ENCODE results near the gene IL17RC. TPM values are rescaled to one million over a fixed set of nuclear protein-coding genes. Genes with fewer than 3 reads are reported as not detected.

IL17RC gene
- total and polyA plus RNA-seq, 5 donors from 2014 or later: 1.1 to 9.5 (median 5.6) TPM

DNA sequence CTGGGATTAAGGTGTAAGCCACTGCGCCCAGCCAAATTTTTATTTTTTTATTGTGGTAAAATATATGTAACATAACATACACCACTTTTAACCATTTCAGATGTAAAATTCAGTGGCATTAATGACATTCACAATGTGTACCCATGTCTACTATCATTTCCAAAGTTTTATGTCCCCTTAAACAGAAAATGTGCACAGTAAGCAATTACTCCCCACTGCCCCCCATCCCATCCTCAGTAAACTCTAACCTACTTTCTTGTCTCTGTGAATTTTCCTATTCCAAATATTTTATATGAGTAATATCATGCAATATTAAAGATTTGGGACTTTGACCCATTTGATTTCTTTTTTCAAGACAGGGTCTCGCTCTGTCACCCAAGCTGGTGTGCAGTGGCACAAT is 49.9 kb downstream of the IL17RC start:
- Histone ChIP-seq H3K9me3 (ENCODE audit: control insufficient read depth in 2 of 2, low read length in 2 of 2) (no peaks in the 10 kb centered on the region), H3K4me3 (ENCODE audit: low read depth, low read length) (no peak overlapping the region), H3K27ac (ENCODE audit: insufficient read depth, low read length, poor library complexity, severe bottlenecking) (no peak overlapping the region), H3K27me3 (ENCODE audit: control insufficient read depth, insufficient read depth, low read length) (no peaks in the 10 kb centered on the region), H3K36me3 (ENCODE audit: control insufficient read depth, insufficient read depth, low read length) (peaks cover 66% of the 10 kb centered on the region), H3K4me1 (ENCODE audit: control insufficient read depth, insufficient read depth, low read length, poor library complexity, severe bottlenecking) (no peaks in the 10 kb centered on the region)
- H3K4me3 Mint-ChIP-seq: no peak overlapping the region
- H3K9me3 Mint-ChIP-seq: peaks cover 0 to 1% (median 0%) of the 10 kb centered on the region in 7 donors
- H3K4me1 Mint-ChIP-seq: no peaks in the 10 kb centered on the region
- ATAC-seq (ENCODE audit: low read depth in 2 of 2) (no peak), DNase-seq (no peak)
- no peak overlapping the region for H3K27ac Mint-ChIP-seq
- H3K27me3 Mint-ChIP-seq: no peaks in the 10 kb centered on the region
- H3K36me3 Mint-ChIP-seq: peaks cover 48% of the 10 kb centered on the region

DNA sequence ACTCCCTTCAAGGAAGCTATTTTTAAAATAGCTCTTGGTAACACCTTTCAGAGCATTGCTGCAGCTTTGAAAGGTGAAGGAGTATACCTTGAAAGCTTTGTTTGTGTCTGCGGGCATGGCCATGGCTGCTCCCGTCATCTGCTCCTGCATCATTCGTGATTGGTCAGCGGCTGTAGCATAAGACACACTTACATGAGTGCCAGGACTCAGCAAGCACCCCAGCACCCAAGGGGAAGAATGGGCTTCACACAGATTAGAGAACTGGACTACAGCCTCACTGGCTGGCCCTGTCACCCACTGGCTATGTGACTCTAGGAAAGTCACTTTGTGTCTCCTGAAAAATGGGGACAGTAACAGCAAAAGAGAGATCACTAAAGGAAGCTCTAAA is 52.7 kb downstream of the IL17RC start:
- no peak overlapping the region for H3K4me3 ChIP-seq (ENCODE audit: low read depth, low read length)
- H3K36me3 ChIP-seq (ENCODE audit: control insufficient read depth, insufficient read depth, low read length): peaks cover 75% of the 10 kb centered on the region
- no peaks in the 10 kb centered on the region for H3K4me1 Mint-ChIP-seq
- H3K36me3 Mint-ChIP-seq: peaks cover 45% of the 10 kb centered on the region
- H3K9me3 Mint-ChIP-seq: peaks cover 0 to 1% (median 0%) of the 10 kb centered on the region in 7 donors
- H3K4me1 ChIP-seq (ENCODE audit: control insufficient read depth, insufficient read depth, low read length, poor library complexity, severe bottlenecking): no peaks in the 10 kb centered on the region
- no peaks in the 10 kb centered on the region for H3K27me3 Mint-ChIP-seq
- no peaks in the 10 kb centered on the region for H3K27me3 ChIP-seq (ENCODE audit: control insufficient read depth, insufficient read depth, low read length)
- no peak overlapping the region for H3K27ac Mint-ChIP-seq
- no peak overlapping the region for H3K27ac ChIP-seq (ENCODE audit: insufficient read depth, low read length, poor library complexity, severe bottlenecking)
- ATAC-seq (ENCODE audit: low read depth in 2 of 2): no peak
- H3K4me3 Mint-ChIP-seq: no peak overlapping the region
- DNase-seq: no peak
- no peaks in the 10 kb centered on the region for H3K9me3 ChIP-seq (ENCODE audit: control insufficient read depth in 2 of 2, low read length in 2 of 2)

DNA sequence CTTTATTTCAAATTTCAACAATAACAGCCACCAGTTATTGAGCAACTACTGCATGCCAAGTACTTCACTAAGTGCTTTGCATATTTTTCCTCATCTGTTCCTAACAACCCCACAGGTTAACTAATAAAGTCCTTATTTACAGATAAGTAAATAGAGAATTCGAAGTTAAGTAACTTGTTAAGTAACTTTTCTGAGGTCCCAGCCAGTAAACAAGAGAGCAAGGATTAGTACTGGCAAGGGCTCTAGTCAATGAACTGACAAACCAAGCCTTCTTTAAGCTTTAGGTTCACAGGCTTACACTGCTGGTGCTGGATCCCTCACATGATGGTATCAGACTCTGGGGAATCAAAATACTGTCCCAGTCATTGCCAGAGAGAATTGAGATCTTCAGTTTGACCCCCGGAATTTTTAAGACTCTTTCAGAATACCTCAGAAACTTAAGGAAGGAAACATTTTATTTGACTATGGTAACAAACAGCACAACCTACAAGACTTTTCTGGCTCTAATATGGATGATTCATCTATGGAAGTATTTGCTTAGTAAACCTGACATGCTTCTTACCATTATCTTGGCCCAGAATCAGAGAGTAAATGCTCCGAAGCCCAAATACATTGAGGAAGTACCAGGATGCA is 53.2 kb downstream of the IL17RC start:
- no peaks in the 10 kb centered on the region for H3K27me3 ChIP-seq (ENCODE audit: control insufficient read depth, insufficient read depth, low read length)
- H3K4me3 ChIP-seq (ENCODE audit: low read depth, low read length): no peak overlapping the region
- no peaks in the 10 kb centered on the region for H3K27me3 Mint-ChIP-seq
- no peaks in the 10 kb centered on the region for H3K4me1 Mint-ChIP-seq
- DNase-seq (no peak), ATAC-seq (ENCODE audit: low read depth in 2 of 2) (no peak)
- H3K9me3 Mint-ChIP-seq: peaks cover 0 to 1% (median 0%) of the 10 kb centered on the region in 7 donors
- H3K4me3 Mint-ChIP-seq: no peak overlapping the region
- no peak overlapping the region for H3K27ac Mint-ChIP-seq
- peaks cover 72% of the 10 kb centered on the region for H3K36me3 ChIP-seq (ENCODE audit: control insufficient read depth, insufficient read depth, low read length)
- H3K27ac ChIP-seq (ENCODE audit: insufficient read depth, low read length, poor library complexity, severe bottlenecking): no peak overlapping the region
- peaks cover 45% of the 10 kb centered on the region for H3K36me3 Mint-ChIP-seq
- H3K4me1 ChIP-seq (ENCODE audit: control insufficient read depth, insufficient read depth, low read length, poor library complexity, severe bottlenecking): no peaks in the 10 kb centered on the region
- H3K9me3 ChIP-seq (ENCODE audit: control insufficient read depth in 2 of 2, low read length in 2 of 2): no peaks in the 10 kb centered on the region

DNA sequence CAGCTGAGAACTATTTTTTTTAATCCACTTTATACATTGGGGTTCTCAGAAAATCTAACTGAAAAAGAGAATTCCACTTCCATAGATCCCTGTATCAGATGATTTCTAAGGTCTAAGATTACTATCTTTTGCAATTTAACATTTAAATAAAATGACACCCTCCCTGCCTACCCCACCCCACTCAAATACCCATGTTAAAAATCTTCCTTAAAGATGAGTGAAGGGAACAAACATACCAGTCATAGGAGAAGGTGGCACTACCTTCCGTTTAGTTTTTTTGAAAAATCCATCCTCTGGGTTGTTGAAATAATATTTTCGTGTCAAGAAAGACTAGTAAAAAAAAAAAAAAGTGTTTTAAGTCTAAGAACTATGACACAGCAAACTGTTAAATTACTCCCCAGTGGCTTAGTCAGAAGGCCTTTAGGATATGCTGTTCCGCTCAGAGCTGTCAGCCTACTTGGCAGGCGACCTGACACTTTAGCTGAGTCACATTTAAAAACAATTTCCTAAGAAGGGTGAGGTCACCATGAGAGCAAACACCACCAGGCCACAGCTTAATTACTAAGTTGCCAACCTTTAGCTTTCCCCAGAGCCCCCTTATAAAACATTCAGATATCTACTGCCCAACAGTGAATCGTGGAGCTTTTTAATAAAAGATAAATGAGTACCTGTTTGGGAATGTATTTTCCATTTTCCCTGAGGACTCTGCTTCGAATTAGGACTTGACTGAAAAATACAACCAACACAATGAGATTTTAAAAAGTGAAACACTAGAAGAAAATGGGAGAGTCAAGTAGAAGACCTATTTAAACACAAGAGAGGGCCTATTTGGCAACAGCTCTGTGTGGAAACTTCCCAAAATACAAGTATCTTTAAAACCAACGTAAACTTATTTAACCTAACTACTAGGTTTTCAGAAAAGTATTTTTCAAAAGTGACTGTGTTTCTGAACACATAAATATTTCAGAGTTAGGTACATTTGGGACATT is 60.1 kb downstream of the IL17RC start:
- Histone ChIP-seq H3K36me3 (ENCODE audit: control insufficient read depth, insufficient read depth, low read length) (peaks cover 64% of the 10 kb centered on the region), H3K27me3 (ENCODE audit: control insufficient read depth, insufficient read depth, low read length) (no peaks in the 10 kb centered on the region), H3K9me3 (ENCODE audit: control insufficient read depth in 2 of 2, low read length in 2 of 2) (no peaks in the 10 kb centered on the region), H3K4me3 (ENCODE audit: low read depth, low read length) (no peak overlapping the region), H3K27ac (ENCODE audit: insufficient read depth, low read length, poor library complexity, severe bottlenecking) (no peak overlapping the region), H3K4me1 (ENCODE audit: control insufficient read depth, insufficient read depth, low read length, poor library complexity, severe bottlenecking) (no peaks in the 10 kb centered on the region)
- H3K27me3 Mint-ChIP-seq: no peaks in the 10 kb centered on the region
- DNase-seq (peak in 1 of 3 donors; percentile 51), ATAC-seq (ENCODE audit: low read depth in 2 of 2) (no peak)
- H3K4me1 Mint-ChIP-seq: peaks cover 10 to 16% (median 11%) of the 10 kb centered on the region in 4 donors
- H3K9me3 Mint-ChIP-seq: no peaks in the 10 kb centered on the region
- peak overlapping the region in 1 of 3 donors; percentile 71 for H3K27ac Mint-ChIP-seq
- no peak overlapping the region for H3K4me3 Mint-ChIP-seq
- H3K36me3 Mint-ChIP-seq: peaks cover 32% of the 10 kb centered on the region

DNA sequence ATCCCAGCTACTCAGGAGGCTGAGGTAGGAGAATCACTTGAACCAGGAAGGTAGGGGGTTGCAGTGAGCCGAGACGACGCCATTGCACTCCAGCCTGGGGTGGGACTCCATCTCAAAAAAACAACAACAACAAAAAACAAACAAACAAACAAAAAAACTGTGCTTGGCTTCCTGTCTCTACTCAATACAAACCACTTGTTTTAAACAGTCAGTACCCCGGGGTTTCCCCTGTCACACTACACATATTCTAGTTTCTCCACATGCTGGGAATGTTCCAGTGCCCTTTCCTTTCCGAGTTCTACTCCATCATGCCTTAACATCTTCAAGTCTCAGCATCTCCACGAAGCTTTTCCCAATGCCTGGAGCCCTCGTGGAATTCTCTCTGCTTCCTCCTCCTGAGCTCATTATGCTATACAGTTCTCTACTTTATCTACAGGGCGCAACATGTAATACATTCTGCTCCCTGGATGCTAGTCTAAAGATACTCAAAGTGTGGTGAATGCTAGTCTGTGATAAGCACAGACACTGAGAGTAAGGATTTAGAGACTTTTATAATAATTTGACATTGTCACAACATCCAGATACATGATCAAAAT is 61.9 kb downstream of the IL17RC start:
- Histone ChIP-seq H3K27ac (ENCODE audit: insufficient read depth, low read length, poor library complexity, severe bottlenecking) (no peak overlapping the region), H3K4me1 (ENCODE audit: control insufficient read depth, insufficient read depth, low read length, poor library complexity, severe bottlenecking) (peaks cover 7% of the 10 kb centered on the region), H3K9me3 (ENCODE audit: control insufficient read depth in 2 of 2, low read length in 2 of 2) (no peaks in the 10 kb centered on the region), H3K4me3 (ENCODE audit: low read depth, low read length) (no peak overlapping the region), H3K36me3 (ENCODE audit: control insufficient read depth, insufficient read depth, low read length) (peaks cover 48% of the 10 kb centered on the region), H3K27me3 (ENCODE audit: control insufficient read depth, insufficient read depth, low read length) (no peaks in the 10 kb centered on the region)
- ATAC-seq (ENCODE audit: low read depth in 2 of 2) (no peak), DNase-seq (no peak)
- Mint-ChIP-seq H3K27ac (peak overlapping the region in 1 of 3 donors; percentile 86), H3K9me3 (no peaks in the 10 kb centered on the region), H3K36me3 (peaks cover 24% of the 10 kb centered on the region), H3K4me1 (peaks cover 10 to 21% (median 14%) of the 10 kb centered on the region in 4 donors), H3K27me3 (no peaks in the 10 kb centered on the region), H3K4me3 (no peak overlapping the region)

DNA sequence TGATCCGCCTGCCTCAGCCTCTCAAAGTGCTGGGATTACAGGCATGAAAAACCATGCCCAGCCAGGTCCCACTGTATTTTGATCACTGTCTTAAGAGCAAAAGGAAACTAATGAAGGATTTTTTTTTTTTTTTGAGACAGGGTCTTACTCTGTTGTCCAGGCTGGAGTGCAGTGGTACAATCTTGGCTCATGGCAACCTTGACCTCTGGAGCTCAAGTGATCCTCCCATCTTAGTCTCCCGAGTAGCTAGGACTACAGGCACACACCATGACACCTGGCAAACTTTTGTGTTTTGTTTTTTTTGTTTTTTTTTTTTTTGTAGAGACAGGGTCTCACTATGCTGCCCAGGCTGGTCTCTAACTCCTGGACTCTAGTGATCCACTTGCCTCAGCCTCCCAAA is 63.4 kb downstream of the IL17RC start:
- H3K27me3 ChIP-seq (ENCODE audit: control insufficient read depth, insufficient read depth, low read length): no peaks in the 10 kb centered on the region
- H3K36me3 Mint-ChIP-seq: peaks cover 20% of the 10 kb centered on the region

More for the DNA sequence above, 63.4 kb downstream of the IL17RC start:
- H3K27ac Mint-ChIP-seq: no peak overlapping the region
- Histone ChIP-seq H3K4me1 (ENCODE audit: control insufficient read depth, insufficient read depth, low read length, poor library complexity, severe bottlenecking) (peaks cover 14% of the 10 kb centered on the region), H3K4me3 (ENCODE audit: low read depth, low read length) (no peak overlapping the region), H3K36me3 (ENCODE audit: control insufficient read depth, insufficient read depth, low read length) (peaks cover 42% of the 10 kb centered on the region), H3K9me3 (ENCODE audit: control insufficient read depth in 2 of 2, low read length in 2 of 2) (no peaks in the 10 kb centered on the region), H3K27ac (ENCODE audit: insufficient read depth, low read length, poor library complexity, severe bottlenecking) (no peak overlapping the region)
- no peaks in the 10 kb centered on the region for H3K9me3 Mint-ChIP-seq
- H3K27me3 Mint-ChIP-seq: no peaks in the 10 kb centered on the region
- ATAC-seq (ENCODE audit: low read depth in 2 of 2) (no peak), DNase-seq (no peak)
- no peak overlapping the region for H3K4me3 Mint-ChIP-seq
- H3K4me1 Mint-ChIP-seq: peaks cover 12 to 28% (median 15%) of the 10 kb centered on the region in 4 donors
